Heart right ventricle (tissue), 16 donors: ENCODE measurements around the gene UBQLN1. TPM values are rescaled to one million over a fixed set of nuclear protein-coding genes. Genes with fewer than 3 reads are reported as not detected.
"Not testable (repeated sequence)": the region's sequence is repeated elsewhere in the genome, so short reads cannot be mapped to it uniquely, and the experiment has no call there.

ENCODE experiments used
- ATAC-seq, 8 donors: fragments of 200-7000 bp; cut with Tn5 transposase; one replicate each; pipeline ENCODE4 v1.9.1; 2020; ENCODE audit warnings: mild to moderate bottlenecking in 8 of 8, moderate library complexity in 8 of 8, moderate number of reproducible peaks in 1 of 8
- DNase-seq, 2 donors: peaks; one replicate each; pipeline ENCODE4 v3.0.0-alpha.2; 2020
- H3K27ac ChIP-seq, 10 donors: fragments of 200-600 bp; sonication (generic) in 2 of 10; one replicate each; pipeline versions ENCODE4 v1.5.0 to v1.8.0; 2020 to 2022; ENCODE audit warnings: mild to moderate bottlenecking in 3 of 10
- H3K27me3 ChIP-seq, 7 donors: fragments of 200-600 bp; one replicate each; pipeline ENCODE4 v1.8.0; 2021 to 2022; ENCODE audit warnings: mild to moderate bottlenecking in 2 of 7
- H3K36me3 ChIP-seq, 9 donors: fragments of 200-600 bp; sonication (generic) in 1 of 9; one replicate each; pipeline versions ENCODE4 v1.5.0 to v1.8.0; 2020 to 2022; ENCODE audit warnings: mild to moderate bottlenecking in 2 of 9
- H3K4me1 ChIP-seq, 9 donors: fragments of 200-600 bp; sonication (generic) in 1 of 9; one replicate each; pipeline versions ENCODE4 v1.5.0 to v1.8.0; 2020 to 2022; ENCODE audit warnings: mild to moderate bottlenecking in 4 of 9
- H3K4me3 ChIP-seq, 10 donors: fragments of 200-600 bp; sonication (generic) in 2 of 10; one replicate each; pipeline versions ENCODE4 v1.5.0 to v1.8.0; 2020 to 2022; ENCODE audit warnings: mild to moderate bottlenecking in 7 of 10, moderate library complexity in 2 of 10
- H3K9me3 ChIP-seq, 11 donors: fragments of 200-600 bp in 10 of 11; sonication (generic) in 2 of 11; one replicate each; pipeline versions ENCODE4 v1.5.0 to v1.8.0; 2013 to 2022; ENCODE audit warnings: mild to moderate bottlenecking in 2 of 11, control low read depth in 1 of 11, moderate library complexity in 1 of 11
- CTCF ChIP-seq, 9 donors: fragments of 200-600 bp; sonication (generic) in 2 of 9; IDR thresholded peaks; one replicate each; pipeline versions ENCODE4 v1.5.0 to v1.8.0; 2021 to 2022; ENCODE audit warnings: antibody characterized with exemption in 9 of 9, mild to moderate bottlenecking in 5 of 9, moderate library complexity in 1 of 9
- WGBS, 2 donors: extraction: QIAGEN DNeasy Blood & Tissue Kit; methylation state at CpG; one replicate each; pipeline ENCODE4 v1.1.7; 2013; ENCODE audit warnings: inconsistent platforms in 1 of 2; 5-methylcytosine and 5-hydroxymethylcytosine counted together
- intact Hi-C, 10 donors: fragments of 100-400 bp; cut with DNase I; formaldehyde crosslinking; loops; one replicate each; pipeline versions ENCODE4 v1.11.1 to v1.14.2; 2022
- polyA plus RNA-seq, 2 donors: library from polyadenylated mRNA; stranded (reverse); fragments of 200-250 nt; gene quantifications; one replicate each; pipeline ENCODE4 v1.2.3, GENCODE V29; 2013
- total RNA-seq, 10 donors: library from RNA; stranded (reverse); fragmentation: NEBNext Ultra II Directional in 3 of 10; extraction: Animal tissue kit (Norgen Biotek cat#: 25700) in 3 of 10; gene quantifications; one replicate each; pipeline versions ENCODE4 v1.2.1 to v1.2.4, GENCODE V29; 2021 to 2023
- donor health status: Arrhythmogenic right ventricular cardiomyopathy.
- donor health status: ischemic (EF 13 %, LVEDD 7.1; RV severe dilation, severe dysfunction).
- donor health status: healthy with polysubstance abuse.
- donor health status: DM: no; HTN: yes; CAD: no.
- donor health status: DM: no; HTN: no; CAD: no.
- donor health status: ischemic (EF 25% LVEDD 6.9; RV normal size, moderate dysfunction).
- donor health status: ischemic (EF 25% LVEDD 5.7; RV mildly dilated, moderate dysfunction).
- donor health status: healthy.
- donor health status: DM: yes; HTN: yes; CAD: no.
- donor health status: Ischemic cardiomyopathy.
- donor health status: ischemic (EF 35%, LVEDD 5.7; RV mildly dilated, moderate dysfunction).
- donor health status: nonischemic (EF 11% LVEDD 7.7; RV severe dilation, severe dysfunction).
- donor health status: DM: yes; HTN: yes; CAD: no.
- donor health status: PGD.
- donor health status: ischemic (EF 29% LVEDD 5.4; RV normal size, mild dysfunction).
- donor health status: nonischemic (EF 23%, LVEDD 6.1; RV moderate dilation, normal function).

The UBQLN1 gene
- total and polyA plus RNA-seq, 12 donors = 20.2 to 123 (median 92.6) TPM

GRCh38 chr9:83708515-83709158, 879 bp upstream of the UBQLN1 start:
- intact Hi-C loops = loop anchor here in 5 of 10 donors (5.0 to 10.0 kb wide), 3 partner anchors 54 to 491 kb away; partner anchors contain the start of gene IDNK (in 4 of the 5)

GRCh38 chr9:83707518-83707767, 315 bp downstream of the UBQLN1 start:
- Histone ChIP-seq H3K27ac (peak overlapping the region; percentile 94 to 99 (median 96)), H3K27me3 (no peaks in the 10 kb centered on the region), H3K36me3 (peaks cover 0 to 5% (median 0%) of the 10 kb centered on the region in 9 donors), H3K4me1 (peaks cover 0 to 50% (median 39%) of the 10 kb centered on the region in 9 donors), H3K9me3 (peaks cover 0 to 7% (median 0%) of the 10 kb centered on the region in 11 donors), H3K4me3 (peak overlapping the region; percentile 73 to 99 (median 95))
- WGBS, 2 donors = 0% methylated on average over 26 of the region's 26 CpGs
- intact Hi-C loops = loop anchor here in 5 of 10 donors (5.0 to 10.0 kb wide), 3 partner anchors 53 to 490 kb away; partner anchors contain the start of gene IDNK (in 4 of the 5)
- DNase-seq (no peak), ATAC-seq (peak; percentile 57 to 91 (median 64))
- TF ChIP-seq CTCF (IDR thresholded peaks at IDR 0.05) = no peak

More at GRCh38 chr9:83708515-83709158, 879 bp upstream of the UBQLN1 start:
- WGBS, 2 donors = 15% methylated on average over 20 of the region's 20 CpGs
- Histone ChIP-seq H3K27ac (peak overlapping the region; percentile 94 to 99 (median 96)), H3K27me3 (no peaks in the 10 kb centered on the region), H3K36me3 (peaks cover 0 to 12% (median 0%) of the 10 kb centered on the region in 9 donors), H3K4me1 (peaks cover 0 to 39% (median 27%) of the 10 kb centered on the region in 9 donors), H3K9me3 (peaks cover 0 to 7% (median 0%) of the 10 kb centered on the region in 11 donors), H3K4me3 (peak overlapping the region; percentile 73 to 99 (median 95))
- DNase-seq = peak; percentile 60 to 63
- TF ChIP-seq CTCF (IDR thresholded peaks at IDR 0.05) = peak in 5 of 9 donors; percentile 21 to 51 (median 37)
- peak; percentile 50 to 78 (median 76) for ATAC-seq

GRCh38 chr9:83706676-83707517, 861 bp downstream of the UBQLN1 start:
- peak; percentile 38 to 44 for DNase-seq
- H3K4me1 ChIP-seq = peaks cover 0 to 55% (median 39%) of the 10 kb centered on the region in 9 donors
- WGBS, 2 donors = 0 to 1% methylated on average over 38 to 42 of the region's 42 CpGs

GRCh38 chr9:83705219-83705651, 2.5 kb downstream of the UBQLN1 start:
- DNase-seq, H3K27me3 ChIP-seq, H3K9me3 ChIP-seq, ATAC-seq, H3K36me3 ChIP-seq, H3K27ac ChIP-seq: not testable (repeated sequence)
- 92 to 97% methylated on average over 12 of the region's 12 CpGs for WGBS, 2 donors
- peak overlapping the region in 1 of 10 donors; percentile 96 for H3K4me3 ChIP-seq
- intact Hi-C loops = loop anchor here in 5 of 10 donors (5.0 to 10.0 kb wide), 3 partner anchors 50 to 488 kb away; partner anchors contain the start of gene IDNK (in 4 of the 5)
- peaks cover 0 to 72% (median 53%) of the 10 kb centered on the region in 9 donors for H3K4me1 ChIP-seq

More at GRCh38 chr9:83706676-83707517, 861 bp downstream of the UBQLN1 start:
- TF ChIP-seq CTCF (IDR thresholded peaks at IDR 0.05) = no peak
- Histone ChIP-seq H3K27me3 (no peaks in the 10 kb centered on the region), H3K4me3 (peak overlapping the region; percentile 73 to 99 (median 95)), H3K36me3 (peaks cover 0 to 5% (median 0%) of the 10 kb centered on the region in 9 donors), H3K27ac (peak overlapping the region; percentile 94 to 99 (median 96)), H3K9me3 (peaks cover 0 to 7% (median 0%) of the 10 kb centered on the region in 11 donors)
- peak; percentile 2 to 56 (median 9) for ATAC-seq
- intact Hi-C loops = loop anchor here in 5 of 10 donors (5.0 to 10.0 kb wide), 3 partner anchors 52 to 490 kb away; partner anchors contain the start of gene IDNK (in 4 of the 5)
